Muscle layer of colon (tissue), 2 donors: ENCODE data around the gene LARP4B.

Experiments used
- H3K27ac ChIP-seq: one replicate; pipeline ENCODE4 v1.7.0; 2013; ENCODE audit warnings: low read depth, mild to moderate bottlenecking, low read length, moderate library complexity
- H3K27me3 ChIP-seq, 2 donors: one replicate each; pipeline ENCODE4 v1.7.0; 2013; ENCODE audit warnings: low read length in 2 of 2, mild to moderate bottlenecking in 2 of 2; ENCODE audit not compliant: insufficient read depth in 2 of 2, control insufficient read depth in 1 of 2
- H3K36me3 ChIP-seq: one replicate; pipeline ENCODE4 v1.7.0; 2013; ENCODE audit warnings: mild to moderate bottlenecking, low read length; ENCODE audit not compliant: insufficient read depth
- H3K4me1 ChIP-seq: one replicate; pipeline ENCODE4 v1.7.0; 2013; ENCODE audit warnings: mild to moderate bottlenecking, low read length; ENCODE audit not compliant: insufficient read depth
- H3K4me3 ChIP-seq, 2 donors: one replicate each; pipeline ENCODE4 v1.7.0; 2013; ENCODE audit warnings: low read length in 2 of 2, low read depth in 1 of 2, mild to moderate bottlenecking in 1 of 2, moderate library complexity in 1 of 2
- H3K9ac ChIP-seq: one replicate; pipeline ENCODE4 v1.7.0; 2013; ENCODE audit warnings: low read length
- H3K9me3 ChIP-seq: one replicate; pipeline ENCODE4 v1.7.0; 2013; ENCODE audit warnings: mild to moderate bottlenecking, low read length
- donor health status: abdominal sarcoma.
- donor health status: Adenocarcinoma of cecum.

LARP4B gene

GRCh38 chr10:819816-820215 is 111.7 kb downstream of the LARP4B start:
- H3K27ac ChIP-seq: no peak overlapping the region
- H3K4me1 ChIP-seq: no peaks in the 10 kb centered on the region
- no peaks in the 10 kb centered on the region for H3K9me3 ChIP-seq
- no peak overlapping the region for H3K4me3 ChIP-seq
- H3K27me3 ChIP-seq: no peaks in the 10 kb centered on the region
- peaks cover 83% of the 10 kb centered on the region for H3K36me3 ChIP-seq
- no peak overlapping the region for H3K9ac ChIP-seq

- Histone ChIP-seq H3K4me1 (no peaks in the 10 kb centered on the region), H3K4me3 (no peak overlapping the region), H3K27ac (no peak overlapping the region), H3K27me3 (no peaks in the 10 kb centered on the region), H3K9me3 (no peaks in the 10 kb centered on the region), H3K36me3 (peaks cover 84% of the 10 kb centered on the region), H3K9ac (no peak overlapping the region)
Observed at GRCh38 chr10:819326-819725, 112.2 kb downstream of the LARP4B start.

- Histone ChIP-seq H3K27me3 (no peaks in the 10 kb centered on the region), H3K9me3 (no peaks in the 10 kb centered on the region), H3K36me3 (peaks cover 78% of the 10 kb centered on the region), H3K9ac (no peak overlapping the region), H3K4me1 (no peaks in the 10 kb centered on the region), H3K27ac (no peak overlapping the region), H3K4me3 (no peak overlapping the region)
Observed at GRCh38 chr10:818526-819220, 112.8 kb downstream of the LARP4B start.

- no peaks in the 10 kb centered on the region for H3K9me3 ChIP-seq
- no peaks in the 10 kb centered on the region for H3K4me1 ChIP-seq
- H3K4me3 ChIP-seq: no peak overlapping the region
- H3K27ac ChIP-seq: no peak overlapping the region
- no peak overlapping the region for H3K9ac ChIP-seq
- no peaks in the 10 kb centered on the region for H3K27me3 ChIP-seq
- peaks cover 78% of the 10 kb centered on the region for H3K36me3 ChIP-seq
Observed at GRCh38 chr10:818010-818409, 113.5 kb downstream of the LARP4B start.

- Histone ChIP-seq H3K36me3 (peaks cover 78% of the 10 kb centered on the region), H3K27ac (no peak overlapping the region), H3K4me3 (no peak overlapping the region), H3K9ac (no peak overlapping the region), H3K9me3 (no peaks in the 10 kb centered on the region), H3K27me3 (no peaks in the 10 kb centered on the region), H3K4me1 (no peaks in the 10 kb centered on the region)
Observed at GRCh38 chr10:817371-817770, 114.1 kb downstream of the LARP4B start.

GRCh38 chr10:816958-817357 is 114.5 kb downstream of the LARP4B start:
- no peak overlapping the region for H3K27ac ChIP-seq
- no peaks in the 10 kb centered on the region for H3K9me3 ChIP-seq
- peaks cover 78% of the 10 kb centered on the region for H3K36me3 ChIP-seq
- no peaks in the 10 kb centered on the region for H3K27me3 ChIP-seq
- no peaks in the 10 kb centered on the region for H3K4me1 ChIP-seq
- H3K4me3 ChIP-seq: no peak overlapping the region
- no peak overlapping the region for H3K9ac ChIP-seq

GRCh38 chr10:816091-816477 is 115.4 kb downstream of the LARP4B start:
- Histone ChIP-seq H3K36me3 (peaks cover 80% of the 10 kb centered on the region), H3K27ac (no peak overlapping the region), H3K9me3 (no peaks in the 10 kb centered on the region), H3K4me1 (no peaks in the 10 kb centered on the region), H3K4me3 (no peak overlapping the region), H3K9ac (no peak overlapping the region), H3K27me3 (no peaks in the 10 kb centered on the region)

- H3K9me3 ChIP-seq: no peaks in the 10 kb centered on the region
- no peak overlapping the region for H3K9ac ChIP-seq
- no peaks in the 10 kb centered on the region for H3K4me1 ChIP-seq
- no peaks in the 10 kb centered on the region for H3K27me3 ChIP-seq
- H3K27ac ChIP-seq: no peak overlapping the region
- no peak overlapping the region for H3K4me3 ChIP-seq
- H3K36me3 ChIP-seq: peaks cover 78% of the 10 kb centered on the region
Observed at GRCh38 chr10:815338-816090, 116.0 kb downstream of the LARP4B start.

- no peaks in the 10 kb centered on the region for H3K9me3 ChIP-seq
- H3K9ac ChIP-seq: no peak overlapping the region
- H3K4me3 ChIP-seq: no peak overlapping the region
- H3K27ac ChIP-seq: no peak overlapping the region
- peaks cover 70% of the 10 kb centered on the region for H3K36me3 ChIP-seq
- no peaks in the 10 kb centered on the region for H3K27me3 ChIP-seq
- no peaks in the 10 kb centered on the region for H3K4me1 ChIP-seq
Observed at GRCh38 chr10:814536-815302, 116.8 kb downstream of the LARP4B start.

- H3K36me3 ChIP-seq: peaks cover 63% of the 10 kb centered on the region
- no peak overlapping the region for H3K9ac ChIP-seq
- no peaks in the 10 kb centered on the region for H3K27me3 ChIP-seq
- H3K27ac ChIP-seq: no peak overlapping the region
- no peaks in the 10 kb centered on the region for H3K9me3 ChIP-seq
- H3K4me1 ChIP-seq: no peaks in the 10 kb centered on the region
- H3K4me3 ChIP-seq: no peak overlapping the region
Observed at GRCh38 chr10:813286-813685, 118.2 kb downstream of the LARP4B start.

- H3K4me3 ChIP-seq: no peak overlapping the region
- peaks cover 64% of the 10 kb centered on the region for H3K36me3 ChIP-seq
- H3K9ac ChIP-seq: no peak overlapping the region
- no peaks in the 10 kb centered on the region for H3K27me3 ChIP-seq
- H3K4me1 ChIP-seq: no peaks in the 10 kb centered on the region
- no peak overlapping the region for H3K27ac ChIP-seq
- no peaks in the 10 kb centered on the region for H3K9me3 ChIP-seq
Observed at GRCh38 chr10:812787-813186, 118.7 kb downstream of the LARP4B start.
